Posterior vena cava (tissue), 2 donors: ENCODE results near the gene RBMY1F. TPM values are rescaled to one million over a fixed set of nuclear protein-coding genes. Genes with fewer than 3 reads are reported as not detected.
"Not testable (repeated sequence)": the region's sequence is repeated elsewhere in the genome, so short reads cannot be mapped to it uniquely, and the experiment has no call there.

Experiments
- DNase-seq: peaks from one replicate; pipeline ENCODE4 v3.0.0-alpha.2; 2020; ENCODE audit warnings: low spot score
- intact Hi-C, 2 donors: fragments of 100-400 bp; cut with DNase I; formaldehyde crosslinking; loops; one replicate each; pipeline versions ENCODE4 v1.14.1 to v1.14.2; 2022 to 2023
- long read RNA-seq, 2 donors: library from polyadenylated mRNA; unstranded; transcript quantifications; one replicate each; pipeline ENCODE4 v2.0.0, GENCODE V29; 2020 to 2021
- total RNA-seq, 2 donors: library from RNA; stranded (reverse); fragmentation: NEBNext Ultra II Directional; extraction: Animal tissue kit (Norgen Biotek cat#: 25700); gene quantifications; one replicate each; pipeline ENCODE4 v1.2.1, GENCODE V29; 2021
- donor health status: DM: yes; HTN: yes; CAD: no.
- donor health status: DM: yes; HTN: yes; CAD: no.

RBMY1F gene
- total RNA-seq = not detected
- long read RNA-seq, donor 1 = 0 reads
- long read RNA-seq, donor 2 = 0 reads

- intact Hi-C loops, DNase-seq: not testable (repeated sequence)
These were observed at the start of gene RBMY1F for GRCh38 chrY:22182823-22183222. Gene RBMY1F (minus strand): TSS chrY:22182923. CDS start chrY:22180969, 1,954 bp downstream.

GRCh38 chrY:22151144-22151543 is 31.6 kb downstream of the RBMY1F start:
- intact Hi-C loops, DNase-seq: not testable (repeated sequence)

- DNase-seq = not testable (repeated sequence)
These were observed 41.6 kb downstream of the RBMY1F start for GRCh38 chrY:22141011-22141695.

GRCh38 chrY:22134719-22135118 is 48.0 kb downstream of the RBMY1F start:
- intact Hi-C loops, DNase-seq: not testable (repeated sequence)

More at GRCh38 chrY:22141011-22141695, 41.6 kb downstream of the RBMY1F start:
- intact Hi-C loops = not testable (repeated sequence)

- DNase-seq, intact Hi-C loops: not testable (repeated sequence)
These were observed 52.2 kb downstream of the RBMY1F start for GRCh38 chrY:22130494-22130893.

Other genes starting within 250 kb of the RBMY1F start
- not detected for gene RBMY1J, start 220.5 kb upstream of the RBMY1F start, total RNA-seq